HuH-7 (cell line): Measurements from ENCODE around the gene DCP1A.
A peak's percentile ranks its signal among the peaks of the same experiment; 100 is the strongest.
"Not testable (repeated sequence)": the region's sequence is repeated elsewhere in the genome, so short reads cannot be mapped to it uniquely, and the experiment has no call there.

Source experiments
- DNase-seq: peaks from one replicate; pipeline ENCODE4 v3.0.0; 2011; ENCODE audit warnings: low spot score

DCP1A gene

DNA sequence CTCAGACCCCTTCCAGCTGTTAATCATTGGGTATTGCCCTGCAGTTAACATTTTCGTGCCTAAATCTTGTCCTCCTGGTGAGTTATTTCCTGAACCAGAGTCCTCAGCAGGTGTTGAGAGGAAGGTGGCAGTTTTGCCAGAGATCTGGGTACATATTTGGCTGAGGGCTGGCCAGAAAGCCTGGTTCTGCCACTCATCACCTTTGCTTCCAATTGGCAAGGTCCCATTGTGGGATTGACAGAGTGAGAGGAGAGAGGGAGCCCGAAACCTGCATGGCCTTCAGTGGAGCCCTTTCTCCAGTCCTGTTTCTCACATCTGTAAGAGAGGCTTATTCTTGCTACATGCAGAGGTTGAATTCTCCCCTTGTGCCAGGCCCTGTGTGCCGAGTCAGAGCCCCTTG lies 82.6 kb downstream of the DCP1A start:
- DNase-seq: no peak

DNA sequence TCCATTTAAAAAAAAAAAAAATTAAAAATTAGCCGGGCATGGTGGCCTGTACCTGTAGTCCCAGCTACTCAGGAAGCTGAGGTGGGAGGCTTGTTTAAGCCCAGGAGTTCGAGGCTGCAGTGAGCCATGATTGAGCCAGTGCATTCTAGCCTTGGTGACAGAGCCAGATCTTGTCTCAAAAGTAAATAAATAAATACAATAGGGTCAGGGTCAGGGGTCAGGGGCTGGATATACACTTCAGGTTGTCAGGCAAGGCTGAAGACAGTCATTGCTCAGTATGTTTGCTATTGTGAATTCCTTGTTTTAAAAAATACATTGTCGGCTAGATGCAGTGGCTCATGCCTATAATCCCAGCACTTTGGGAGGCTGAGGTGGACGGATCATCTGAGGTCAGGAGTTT lies 83.4 kb downstream of the DCP1A start:
- DNase-seq: no peak

DNA sequence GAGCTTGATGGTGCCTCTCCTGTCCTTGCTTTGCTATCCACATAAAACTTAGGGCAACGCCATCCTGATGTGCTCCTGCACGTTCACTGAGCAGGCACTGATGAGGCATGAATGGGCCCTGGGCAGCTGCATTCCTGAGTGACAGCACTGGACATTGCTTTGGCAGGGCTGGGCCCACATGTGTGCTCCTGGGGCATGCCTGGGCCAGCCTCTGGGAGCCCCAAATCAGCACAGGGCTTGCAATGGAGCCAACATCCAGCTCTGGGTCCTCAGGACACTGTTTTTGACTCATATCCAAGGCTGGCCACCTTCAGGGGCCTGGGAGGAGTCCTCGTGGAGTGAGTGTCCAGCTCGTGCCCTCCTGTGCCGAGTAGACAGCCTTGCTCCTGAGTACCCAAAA lies 85.6 kb downstream of the DCP1A start:
- no peak for DNase-seq

DNA sequence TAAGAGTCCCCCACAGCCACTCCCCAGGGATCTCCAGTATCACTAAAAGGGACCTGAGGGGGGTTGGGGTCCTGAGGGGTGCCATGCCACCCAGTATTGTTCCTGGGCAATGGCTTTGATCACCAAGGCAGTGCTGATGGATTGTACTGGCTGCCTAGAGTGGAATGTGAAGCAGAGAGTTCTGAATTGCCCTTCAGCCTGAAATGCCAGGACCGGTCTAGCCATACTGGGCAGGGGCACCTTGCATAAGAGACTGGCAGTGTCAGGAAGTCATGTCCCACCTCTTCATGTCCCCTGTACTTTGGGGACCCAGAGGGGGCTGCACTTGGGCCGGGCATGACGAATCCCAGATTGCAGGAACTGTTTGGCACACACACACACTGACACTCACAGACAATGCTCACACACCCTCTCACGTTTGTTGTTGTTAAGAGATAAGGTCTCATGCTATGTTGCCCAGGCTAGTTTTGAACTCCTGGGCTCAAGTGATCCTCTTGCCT lies 87.0 kb downstream of the DCP1A start:
- no peak for DNase-seq

DNA sequence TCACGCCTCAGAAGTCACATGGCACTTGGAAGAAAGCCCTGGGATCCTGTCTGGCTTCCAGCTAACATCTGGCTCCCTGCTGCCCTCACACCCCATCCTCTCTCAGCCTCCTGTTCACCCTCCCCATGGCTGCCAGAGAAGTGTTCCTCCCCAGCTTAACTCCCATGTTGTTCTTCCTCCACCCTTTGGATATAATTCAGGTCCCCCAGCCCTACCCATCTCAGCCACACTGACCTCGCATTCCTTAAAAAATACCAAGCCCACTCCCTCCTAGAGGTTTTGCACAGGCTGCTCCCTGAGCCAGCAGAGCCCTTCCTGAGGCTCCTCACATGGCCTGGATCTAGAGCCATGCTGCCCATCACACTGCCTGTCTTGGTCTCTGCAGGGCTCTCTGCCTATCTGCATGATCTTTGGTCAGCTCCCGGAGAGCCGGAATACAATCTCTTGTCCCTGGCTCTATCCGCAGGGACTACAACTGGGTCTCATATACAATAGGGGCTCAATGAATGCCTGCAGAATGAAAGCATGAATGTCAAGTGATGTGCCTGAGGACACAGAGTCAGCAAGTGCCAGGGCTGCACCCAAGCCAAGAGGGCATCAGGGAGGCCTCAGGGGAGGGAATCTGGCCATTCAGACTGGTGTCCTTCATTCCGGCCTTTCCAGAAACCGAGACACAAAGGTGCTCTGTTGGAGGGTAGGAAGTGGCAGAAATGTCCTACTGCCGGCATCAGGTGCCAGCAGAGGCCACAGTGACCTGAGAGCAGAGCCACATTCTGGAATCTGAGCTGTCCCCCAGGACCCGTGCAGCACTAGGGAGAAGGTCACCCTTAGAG lies 87.7 kb downstream of the DCP1A start:
- no peak for DNase-seq

DNA sequence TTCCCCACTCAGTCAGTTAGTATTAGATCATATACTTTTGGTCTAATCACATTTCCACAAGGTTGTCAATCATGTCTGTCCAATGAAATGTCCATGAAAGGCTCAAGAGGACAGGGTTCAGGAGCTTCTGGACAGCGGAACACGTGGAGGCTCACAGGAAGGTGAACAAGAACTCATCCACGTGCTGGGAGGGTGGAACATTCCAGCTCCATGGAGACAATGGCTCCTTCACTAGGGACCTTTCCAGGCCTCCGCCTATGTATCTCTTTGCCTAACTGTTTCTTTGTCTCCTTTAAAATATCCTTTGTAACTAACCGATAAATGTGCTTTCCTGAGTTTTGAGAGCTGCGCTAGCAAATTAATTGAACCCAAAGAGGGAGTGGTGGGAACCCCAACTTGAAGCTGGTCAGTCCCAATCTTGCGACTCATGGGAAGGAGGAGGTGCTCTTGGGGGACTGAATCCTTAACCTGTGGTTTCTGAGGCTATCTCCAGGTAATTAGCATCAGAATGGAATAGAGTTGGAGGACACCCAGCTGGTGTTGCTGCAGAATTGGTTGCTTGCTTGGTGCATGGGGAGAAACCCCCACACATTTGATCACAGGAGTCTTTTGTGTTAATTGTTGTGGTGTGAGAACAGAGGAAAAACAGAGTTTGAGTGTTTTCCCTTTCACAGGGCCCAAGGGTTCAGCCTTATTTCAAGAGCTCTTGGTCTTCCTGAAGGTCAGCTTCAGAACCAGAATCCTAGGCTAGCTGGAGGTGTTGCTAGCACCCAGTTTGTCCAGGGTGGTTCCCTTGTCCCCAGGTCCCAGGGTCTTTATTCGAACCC lies 88.5 kb downstream of the DCP1A start:
- DNase-seq: no peak

DNA sequence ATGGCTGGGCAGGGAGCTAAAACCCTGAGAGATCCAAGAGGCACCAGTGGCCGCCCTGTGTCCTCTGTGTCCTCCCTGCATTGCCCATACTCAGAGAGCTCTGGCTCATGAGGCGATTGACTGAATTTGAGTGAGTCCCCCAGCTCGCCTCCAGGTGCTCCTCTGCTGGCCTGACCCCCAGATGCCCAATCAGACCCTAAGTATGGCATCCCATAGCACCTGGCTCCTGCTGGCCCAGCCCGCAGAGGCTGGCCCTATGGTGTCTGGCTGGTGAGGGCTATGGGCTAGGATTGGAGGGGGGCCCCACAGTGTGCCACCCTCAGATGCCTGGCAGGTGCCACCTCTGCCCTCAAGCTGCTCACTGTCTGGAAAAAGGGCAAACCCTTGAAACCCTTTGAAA lies 89.9 kb downstream of the DCP1A start:
- DNase-seq: no peak

DNA sequence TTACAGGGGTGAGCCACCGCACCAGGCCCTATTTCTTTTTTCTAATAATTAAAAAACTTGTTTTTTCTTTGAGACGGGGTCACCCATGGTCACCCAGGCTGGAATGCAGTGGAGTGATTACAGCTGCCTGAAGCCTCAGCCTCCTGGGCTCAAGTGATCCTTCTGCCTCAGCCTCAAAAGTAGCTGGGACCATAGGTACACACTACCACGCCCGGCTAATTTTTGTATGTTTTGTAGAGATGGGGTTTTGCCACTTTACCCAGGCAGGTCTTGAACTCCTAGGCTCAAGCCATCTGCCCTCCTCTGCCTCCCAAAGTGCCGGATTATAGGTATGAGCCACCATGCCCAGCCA lies 90.7 kb downstream of the DCP1A start:
- no peak for DNase-seq

DNA sequence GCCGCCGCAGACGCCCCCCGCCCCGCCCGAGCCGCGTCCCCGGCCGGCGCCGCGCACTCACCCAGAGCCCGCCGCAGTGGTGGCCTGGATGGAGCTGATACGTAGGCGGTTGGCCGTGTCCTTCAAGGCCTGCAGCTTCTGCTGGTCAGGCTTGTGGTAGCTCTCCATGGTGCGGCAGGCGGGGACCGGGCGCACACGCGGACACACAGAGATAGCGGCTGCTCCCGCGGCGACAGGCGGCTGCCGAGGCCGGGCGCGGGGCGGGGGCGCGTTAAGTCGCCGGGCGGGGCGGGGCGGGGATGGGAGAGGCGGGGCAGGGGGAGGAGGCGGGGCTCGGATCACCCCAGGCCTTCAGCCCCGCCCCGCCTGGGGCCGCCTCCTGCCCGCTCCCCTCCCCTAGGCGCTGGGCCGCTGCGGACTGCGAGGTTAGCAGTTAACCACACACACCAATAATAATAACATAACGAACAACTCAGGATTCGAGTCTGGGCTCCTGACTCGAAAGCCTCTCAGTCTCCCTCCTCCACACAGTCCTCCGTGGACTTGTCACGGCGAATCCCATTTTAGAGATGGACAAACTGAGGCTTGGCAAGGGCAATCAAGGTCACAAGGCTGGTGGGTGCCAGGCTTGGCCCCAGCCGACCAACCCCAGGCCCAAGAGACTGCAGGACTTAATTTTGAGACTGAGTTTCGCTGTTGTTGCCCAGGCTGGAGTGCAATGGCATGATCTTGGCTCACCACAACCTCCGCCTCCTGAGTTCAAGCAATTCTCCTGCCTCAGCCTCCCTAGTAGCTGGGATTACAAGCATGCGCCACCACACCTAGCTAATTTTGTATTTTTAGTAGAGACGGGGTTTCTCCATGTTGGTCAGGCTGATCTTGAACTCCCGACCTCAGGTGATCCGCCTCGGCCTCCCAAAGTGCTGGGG lies 91.3 kb downstream of the DCP1A start, which contains the start of gene TKT:
TSS of gene TKT (minus strand) at position 248 of the 929 bp plus-strand sequence. CDS start at position 168, 80 bp downstream.
- peak; percentile 69 for DNase-seq

DNA sequence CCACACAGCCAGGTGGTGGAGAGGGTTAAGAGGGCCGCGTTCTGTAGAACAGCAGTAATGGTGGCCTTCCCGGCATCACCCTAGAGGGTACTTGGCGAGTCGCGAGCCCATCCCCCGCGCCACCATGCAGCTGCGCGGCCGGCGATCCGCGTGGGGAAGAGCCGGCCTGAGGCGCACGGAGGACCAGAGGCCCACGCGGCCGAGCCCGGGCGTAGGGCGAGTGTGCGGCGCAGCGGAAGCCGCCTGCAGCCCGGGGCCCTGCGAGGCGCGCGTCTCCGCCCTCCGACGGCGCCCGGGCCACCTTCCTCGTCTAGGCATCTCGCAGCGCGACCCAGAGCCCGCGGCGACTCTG lies 91.9 kb downstream of the DCP1A start:
- no peak for DNase-seq

DNA sequence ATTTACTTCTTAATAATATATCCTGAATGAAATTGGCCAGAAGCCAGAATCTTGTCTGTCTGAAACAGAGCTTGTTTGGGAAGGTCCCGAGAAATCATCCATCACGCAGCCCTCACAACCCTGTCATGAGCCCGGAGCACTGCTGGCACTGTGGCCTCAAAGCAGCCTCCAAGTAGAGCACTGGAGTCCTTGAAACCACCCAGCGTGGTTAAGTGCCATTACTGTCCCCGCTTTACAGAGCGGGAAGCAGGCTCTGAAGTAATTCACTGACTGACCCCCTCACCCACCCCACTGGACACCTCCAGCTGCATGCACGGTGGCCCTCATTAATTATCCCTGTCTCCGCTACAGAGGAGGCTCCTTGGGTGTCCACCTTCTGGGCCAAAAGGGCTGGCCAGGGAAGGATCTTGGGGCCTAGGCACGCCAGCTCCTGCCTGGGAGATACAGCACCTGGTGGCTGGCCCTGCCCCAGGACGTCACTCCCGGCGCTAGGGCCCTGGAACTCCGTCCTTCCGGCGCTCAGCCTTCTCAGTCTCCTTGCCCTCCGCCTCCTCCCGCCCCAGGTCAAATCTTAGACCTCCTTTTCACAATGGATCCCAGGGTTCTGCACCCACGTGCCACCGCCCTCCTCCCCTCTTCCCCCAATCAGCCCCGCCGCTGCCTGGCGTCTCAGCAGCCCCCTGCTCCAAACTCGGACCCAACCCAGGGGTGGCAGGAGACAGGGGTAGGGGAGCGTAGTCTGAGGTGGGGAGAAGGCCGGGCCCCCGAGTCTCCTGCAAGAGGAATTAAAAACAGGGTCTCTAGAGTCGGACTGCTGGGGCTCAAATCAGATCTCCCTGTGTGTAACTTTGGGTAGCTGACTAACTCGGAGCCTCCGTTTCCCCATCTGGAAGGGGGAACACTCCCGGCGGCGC lies 92.6 kb downstream of the DCP1A start:
- peak; percentile 36 for DNase-seq

DNA sequence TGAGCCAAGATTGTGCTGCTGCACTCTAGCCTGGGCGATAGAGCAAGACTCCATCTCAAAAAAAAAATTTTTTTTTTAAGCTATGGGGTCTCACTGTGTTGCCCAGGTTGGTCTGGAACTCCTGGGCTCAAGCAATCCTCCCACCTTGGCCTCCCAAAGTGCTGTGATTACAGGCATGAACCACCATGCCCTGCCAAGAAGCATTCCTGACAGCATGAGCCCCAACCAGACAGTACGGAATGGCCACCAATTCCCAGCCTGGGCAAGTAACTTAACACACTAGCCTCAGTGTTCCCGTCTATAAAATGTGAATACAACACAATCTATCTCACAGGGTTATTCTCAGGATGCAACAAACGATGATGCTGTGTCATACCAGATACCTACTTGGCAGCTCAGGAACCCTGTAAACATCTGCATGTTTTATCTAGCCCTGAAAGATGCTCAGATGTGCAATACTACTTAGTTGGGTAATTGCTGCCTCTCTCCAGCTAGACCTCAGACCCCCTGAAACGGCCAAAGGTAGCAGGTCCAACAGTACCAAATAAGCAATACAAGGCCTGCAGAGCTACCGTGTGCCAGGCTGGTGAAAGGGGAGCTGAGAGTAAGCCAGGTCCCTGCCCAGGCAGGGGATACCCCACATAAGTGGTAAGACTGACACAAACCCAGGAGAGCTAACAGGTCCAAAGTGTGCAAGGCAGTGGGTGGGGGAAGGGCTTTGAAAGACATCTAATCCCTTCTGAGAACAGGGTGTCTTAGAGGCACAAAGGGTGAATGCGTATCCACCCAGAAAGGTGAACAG lies 93.4 kb downstream of the DCP1A start:
- no peak for DNase-seq

DNA sequence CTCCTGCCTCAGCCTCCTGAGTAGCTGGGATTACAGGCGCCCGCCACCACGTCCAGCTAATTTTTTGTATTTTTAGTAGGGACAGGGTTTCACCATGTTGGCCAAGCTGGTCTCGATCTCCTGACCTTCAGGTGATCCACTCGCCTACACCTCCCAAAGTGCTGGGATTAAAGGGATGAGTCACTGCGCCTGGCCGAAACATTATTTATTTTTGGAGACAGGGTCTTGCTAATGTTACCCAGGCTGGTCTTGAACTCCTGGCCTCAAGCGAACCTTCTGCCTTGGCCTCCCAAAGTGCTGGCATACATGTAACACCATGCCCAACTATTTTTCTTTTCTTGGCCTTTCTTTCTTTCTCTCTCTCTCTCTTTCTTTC lies 94.4 kb downstream of the DCP1A start:
- DNase-seq: not testable (repeated sequence)

DNA sequence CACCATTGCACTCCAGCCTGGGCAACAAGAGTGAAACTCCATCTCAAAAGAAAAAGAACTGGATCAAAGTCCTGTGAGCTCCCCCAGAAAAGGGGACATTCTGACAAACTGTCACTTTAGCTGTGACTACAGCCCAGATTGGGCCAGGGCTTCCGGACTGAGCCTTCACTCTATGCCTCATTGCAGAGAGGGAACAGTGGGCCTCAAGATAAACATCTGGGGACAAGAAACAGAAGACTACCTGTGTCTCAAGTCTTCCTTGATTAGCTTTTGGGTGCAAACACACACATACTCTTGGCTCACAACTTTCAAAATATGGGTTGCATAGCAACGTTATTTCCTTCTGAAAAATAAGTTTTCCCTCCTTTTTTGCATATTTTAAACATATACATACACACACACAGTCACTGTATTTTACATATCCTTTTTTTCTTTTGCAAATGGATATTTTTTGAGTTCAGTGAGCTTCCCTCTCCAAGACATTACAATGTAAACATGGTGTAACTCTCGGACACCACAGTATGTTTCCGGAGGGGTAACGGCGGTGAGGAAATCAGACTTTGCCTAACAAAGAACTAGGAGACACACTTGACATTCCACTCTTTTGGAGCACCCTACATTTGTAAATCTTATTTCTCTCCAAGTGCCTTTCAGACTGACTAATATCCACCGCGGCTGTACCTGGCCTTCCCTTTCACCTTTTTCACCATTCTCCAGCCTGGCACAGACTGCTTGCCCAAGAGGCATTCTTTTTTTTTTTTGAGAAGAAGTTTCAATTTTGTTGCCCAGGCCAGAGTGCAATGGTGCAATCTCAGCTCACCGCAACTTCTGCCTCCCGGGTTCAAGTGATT lies 95.0 kb downstream of the DCP1A start:
- DNase-seq: no peak

DNA sequence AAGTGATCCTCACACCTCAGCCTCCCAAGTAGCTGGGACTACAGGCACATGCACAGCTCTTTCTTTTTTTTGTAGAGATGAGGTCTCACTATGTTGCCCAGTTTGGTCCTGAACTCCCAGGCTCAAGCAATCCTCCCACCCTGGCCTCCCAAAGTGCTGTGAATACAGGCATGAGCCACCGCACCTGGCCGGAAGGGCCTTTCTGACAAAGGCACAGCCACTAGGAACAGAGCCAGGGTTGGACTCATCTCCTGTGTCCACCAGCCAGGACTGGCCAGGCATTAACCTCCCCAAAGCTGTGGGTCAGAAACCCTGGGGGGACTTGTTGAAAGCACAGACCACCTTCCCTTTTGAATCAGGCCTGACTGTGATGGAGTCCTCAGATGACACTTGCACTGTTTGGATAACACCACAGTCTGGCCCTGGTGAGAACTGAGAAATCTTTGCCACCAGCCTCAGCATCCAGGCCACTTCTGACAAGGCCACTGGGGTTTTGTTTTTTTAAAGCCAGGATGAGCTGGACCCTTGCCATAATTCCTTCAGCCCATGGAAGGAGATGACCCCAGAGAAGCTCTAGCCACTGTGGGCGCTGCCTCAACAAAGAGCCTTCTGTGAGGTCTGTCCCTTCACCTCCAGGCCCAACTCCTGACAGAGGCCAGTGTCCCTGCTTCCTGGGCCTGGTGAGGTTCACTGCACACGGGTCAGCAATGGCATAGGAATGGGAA lies 96.3 kb downstream of the DCP1A start:
- DNase-seq: no peak

DNA sequence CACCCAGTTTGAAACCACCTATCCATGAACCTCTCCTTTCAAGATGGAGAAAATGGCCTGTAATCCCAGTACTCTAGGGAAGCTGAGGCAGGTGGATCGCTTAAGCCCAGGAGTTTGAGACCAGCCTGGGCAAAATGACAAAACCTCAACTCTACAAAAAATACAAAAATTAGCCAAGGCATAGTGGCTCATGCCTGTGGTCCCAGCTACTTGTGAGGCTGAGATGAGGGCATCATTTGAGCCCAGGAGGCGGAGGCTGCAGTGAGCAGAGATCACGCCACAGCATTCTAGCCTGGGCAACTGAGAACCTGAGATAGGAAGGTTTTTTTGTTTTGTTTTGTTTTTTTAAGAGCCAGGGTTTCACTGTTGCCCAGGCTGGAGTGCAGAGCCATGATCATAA lies 96.9 kb downstream of the DCP1A start:
- no peak for DNase-seq

DNA sequence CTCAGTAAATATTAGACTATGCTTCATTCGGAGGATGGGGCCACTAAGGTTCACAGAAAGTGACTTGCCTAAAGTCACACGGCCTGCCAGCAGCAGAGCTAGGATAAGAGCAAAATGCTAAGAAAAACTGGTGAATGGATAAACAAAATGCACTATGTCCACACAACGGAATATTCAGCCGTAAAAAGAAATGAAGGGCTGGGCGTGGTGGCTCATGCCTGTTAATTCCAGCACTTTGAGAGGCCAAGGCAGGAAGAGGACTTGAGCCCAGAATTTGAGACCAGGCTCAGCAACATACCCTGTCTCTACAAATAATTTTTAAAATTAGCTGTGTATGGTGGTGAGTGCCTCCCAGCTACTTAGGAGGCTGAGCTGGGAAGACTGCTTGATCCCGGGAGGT lies 99.2 kb downstream of the DCP1A start:
- DNase-seq: no peak

DNA sequence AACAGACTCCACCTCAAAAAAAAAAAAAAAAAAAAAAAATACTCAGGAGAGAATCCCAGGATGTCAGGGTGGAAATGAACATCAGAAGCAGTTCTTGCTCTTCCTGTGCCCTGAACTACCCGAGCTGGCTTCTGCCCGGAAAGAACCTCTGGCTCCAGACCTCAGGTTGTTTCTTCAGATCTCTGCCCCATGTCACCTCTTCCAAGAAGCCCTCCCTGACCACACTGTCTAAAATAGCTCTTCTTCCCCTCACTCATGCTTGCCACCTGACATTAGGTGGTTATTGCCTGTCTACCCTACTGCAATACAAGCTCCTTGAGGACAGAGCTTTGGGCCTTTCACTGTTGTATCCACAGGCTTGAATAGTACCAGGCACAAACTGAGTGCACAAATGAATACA lies 99.7 kb downstream of the DCP1A start:
- no peak for DNase-seq

DNA sequence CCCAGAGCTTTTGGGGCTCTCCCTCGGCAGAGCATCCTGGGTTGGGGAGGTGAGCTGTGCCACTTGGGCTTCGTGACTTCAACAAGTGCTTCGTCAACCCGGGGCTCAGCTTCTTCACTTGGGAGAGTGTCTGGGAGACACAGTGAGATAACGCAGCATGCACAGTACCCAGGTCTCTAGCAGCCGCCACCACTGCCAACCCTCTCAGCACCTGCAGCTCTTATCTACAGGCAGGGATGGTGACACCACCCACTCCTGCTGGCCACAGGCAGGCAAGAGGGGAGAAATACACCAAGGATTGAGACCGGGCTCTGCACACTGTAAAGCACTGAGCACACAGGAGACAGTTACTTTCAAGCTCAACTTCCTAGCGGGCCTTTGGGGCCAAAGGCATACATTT lies 103.1 kb downstream of the DCP1A start:
- DNase-seq: no peak
